ENCODE measurements around the gene ANGEL1.

ANGEL1 gene

DNA sequence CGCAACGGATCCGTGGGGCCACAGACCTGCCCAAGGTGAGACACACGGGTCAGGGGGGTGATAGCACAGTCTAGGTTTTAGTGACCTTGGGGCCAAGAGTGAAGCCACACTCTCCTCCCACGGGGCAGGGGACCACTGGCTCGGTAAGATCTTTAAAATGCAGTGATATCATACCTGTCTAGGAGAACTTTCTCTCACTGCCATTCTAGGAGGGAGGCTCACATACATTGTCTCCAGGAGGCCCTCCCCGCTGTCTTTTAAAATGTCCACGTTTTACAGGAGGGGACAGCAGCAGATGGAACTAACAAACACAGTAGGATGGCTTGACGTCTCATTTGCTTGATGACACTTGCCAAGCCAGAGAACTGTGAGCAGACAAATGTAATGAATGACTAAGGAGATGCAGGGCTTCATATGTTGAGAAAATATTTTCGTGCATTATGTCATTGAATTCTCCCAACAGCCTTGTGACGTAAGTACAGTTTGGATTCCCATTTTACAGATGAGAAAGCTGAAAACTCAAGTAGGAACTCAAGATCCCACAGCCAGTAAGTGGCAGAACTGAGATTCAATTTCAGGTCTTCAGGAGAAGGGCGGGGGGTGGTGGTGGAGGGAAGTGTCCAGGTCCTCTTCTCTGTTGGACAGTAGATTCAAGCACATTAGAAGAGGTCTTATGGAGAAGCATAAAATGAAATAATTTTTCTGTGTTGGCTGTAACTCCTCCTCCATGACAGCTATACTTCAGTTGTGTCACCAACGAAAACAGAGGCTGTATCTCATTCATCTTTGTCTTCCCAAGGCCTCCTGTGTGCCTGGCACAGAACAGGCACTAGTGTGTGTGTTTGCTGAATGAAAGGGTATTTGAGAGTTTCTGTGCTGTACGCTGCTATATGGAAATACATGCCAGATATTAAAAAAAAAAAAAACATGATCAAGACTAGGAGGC lies 49.3 kb downstream of the ANGEL1 start:
- DNase-seq, result no peak

DNA sequence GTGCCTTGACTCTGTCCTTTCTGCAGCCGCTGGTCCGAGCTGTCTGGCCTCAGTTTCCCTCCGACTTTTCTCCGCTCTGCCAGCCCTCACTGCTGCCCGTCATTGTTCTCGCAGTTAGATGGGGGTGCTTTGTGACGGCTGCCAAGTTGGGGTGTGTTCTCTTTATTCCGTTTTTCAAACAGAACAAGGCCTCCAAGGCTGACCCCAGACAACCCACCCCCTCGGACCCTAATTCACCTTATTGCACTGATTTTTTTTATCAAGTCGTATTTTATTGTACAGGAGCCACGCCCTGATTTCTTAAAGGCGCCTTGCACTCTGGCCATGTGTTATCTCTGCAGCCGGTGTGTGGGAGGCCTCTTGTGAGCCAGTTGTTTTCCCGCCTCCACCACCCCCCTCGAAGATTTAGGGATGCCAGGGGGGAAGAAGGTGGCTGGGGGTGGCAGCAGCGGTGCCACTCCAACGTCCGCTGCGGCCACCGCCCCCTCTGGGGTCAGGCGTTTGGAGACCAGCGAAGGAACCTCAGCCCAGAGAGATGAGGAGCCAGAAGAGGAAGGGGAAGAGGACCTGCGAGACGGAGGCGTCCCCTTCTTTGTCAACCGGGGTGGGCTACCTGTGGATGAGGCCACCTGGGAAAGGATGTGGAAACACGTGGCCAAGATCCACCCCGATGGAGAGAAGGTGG lies 50.1 kb downstream of the ANGEL1 start:
- no peak for DNase-seq

DNA sequence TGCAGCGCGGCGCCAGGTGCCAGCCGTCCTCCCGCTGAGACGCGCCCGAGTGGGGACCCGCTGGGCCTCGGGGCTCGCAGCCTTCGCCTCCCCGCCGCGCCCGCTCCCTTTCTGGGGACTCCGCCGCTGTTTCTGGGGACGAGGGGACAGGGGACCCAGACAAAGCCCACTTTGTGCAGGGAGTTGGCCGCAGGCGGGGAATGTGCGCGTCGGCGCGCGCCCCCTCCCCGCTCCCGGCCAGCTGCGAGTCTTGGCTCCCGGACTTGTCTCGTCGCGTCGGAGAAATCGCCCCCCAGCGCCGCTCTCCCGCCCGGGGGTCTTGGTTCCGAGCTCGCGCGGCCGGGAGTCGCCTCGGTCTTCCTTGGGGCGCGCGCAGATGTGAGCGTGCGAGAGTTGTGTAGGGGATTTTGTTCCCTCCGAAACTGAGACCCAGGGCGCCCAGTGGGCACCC lies 50.7 kb downstream of the ANGEL1 start:
- no peak for DNase-seq

DNA sequence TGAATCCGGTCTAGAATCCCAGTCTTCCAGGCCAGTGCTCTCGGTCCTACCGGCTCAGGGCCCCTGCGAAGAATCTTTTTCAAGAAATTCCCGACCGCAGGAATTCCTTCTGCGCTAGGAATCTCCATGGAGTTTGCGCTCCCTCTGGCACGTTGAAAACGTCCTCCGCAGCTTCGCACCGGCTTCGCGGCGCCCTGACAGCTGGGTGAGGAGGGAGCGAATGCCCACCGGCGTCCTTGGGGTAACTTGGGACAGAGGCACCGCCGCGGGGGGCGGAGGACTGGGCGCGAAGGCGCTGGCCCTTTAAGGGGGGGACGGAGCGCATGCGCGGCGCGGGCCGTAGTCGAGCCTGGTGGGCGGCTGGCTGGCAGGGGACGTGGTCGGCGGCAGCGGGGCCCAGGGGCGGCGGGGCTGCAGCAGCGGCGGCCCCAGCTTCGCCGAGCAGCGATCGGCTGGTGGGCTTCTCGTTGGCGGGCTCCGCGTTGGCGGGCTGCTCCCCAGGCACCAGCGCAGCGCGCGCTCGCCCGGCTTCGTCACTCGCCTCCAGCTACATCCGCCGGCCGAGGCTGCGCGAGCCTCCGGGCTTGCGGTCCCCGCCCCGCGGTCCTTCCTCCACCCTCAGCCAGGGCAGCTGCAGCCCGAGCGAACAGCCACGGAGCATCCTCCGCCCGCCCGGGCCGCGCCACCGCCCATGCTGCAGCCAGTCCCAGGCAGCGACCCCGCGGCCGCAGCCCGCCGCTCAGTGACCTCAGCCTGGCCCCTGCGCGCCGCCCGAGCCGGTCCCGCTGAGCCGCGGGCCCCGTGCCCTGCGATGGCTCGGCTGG lies 51.3 kb downstream of the ANGEL1 start, which contains the start of gene VASH1:
TSS of gene VASH1 (plus strand) at position 333 of the 824 bp plus-strand sequence. CDS start 1,354 bp downstream, outside the sequence.
- DNase-seq, result peak; percentile 77

DNA sequence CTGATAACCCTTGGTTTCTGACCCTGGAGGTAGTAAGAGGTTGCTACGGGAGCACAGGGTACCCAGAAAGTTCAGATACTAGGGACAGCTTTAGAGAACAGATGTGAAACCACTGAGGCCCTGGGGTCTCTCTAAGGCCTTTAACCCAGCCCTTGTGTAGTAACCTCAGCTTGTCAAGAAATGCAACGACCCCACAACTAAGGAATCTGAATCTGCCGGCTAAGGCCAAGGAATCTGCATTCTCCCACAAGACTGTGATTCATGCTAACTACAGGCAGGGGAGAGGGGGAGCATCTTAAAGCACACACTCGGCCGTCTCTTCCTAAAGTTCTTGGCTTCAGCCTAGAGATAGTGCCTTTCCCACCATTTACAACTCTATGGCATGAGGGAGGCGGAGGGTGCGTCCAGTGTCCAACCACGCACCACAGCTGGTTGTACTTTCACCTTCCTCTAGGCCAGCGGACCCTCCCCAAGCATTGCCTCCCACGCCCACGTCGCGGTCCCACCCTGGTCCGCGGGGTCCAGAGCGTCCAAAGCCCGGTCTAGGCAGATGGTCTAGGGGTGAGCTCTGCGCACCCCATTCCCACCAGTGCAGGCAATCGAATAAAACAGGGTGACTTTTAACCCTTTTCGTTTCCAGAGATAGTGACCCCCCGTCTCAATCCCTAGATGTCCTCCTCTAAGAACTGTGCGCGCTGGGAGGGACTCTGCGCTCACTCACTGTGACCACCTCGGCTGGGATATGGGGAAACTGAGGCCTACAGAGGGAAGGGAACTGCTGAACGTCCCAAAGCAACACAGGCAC lies 52.1 kb downstream of the ANGEL1 start:
- DNase-seq, result no peak

DNA sequence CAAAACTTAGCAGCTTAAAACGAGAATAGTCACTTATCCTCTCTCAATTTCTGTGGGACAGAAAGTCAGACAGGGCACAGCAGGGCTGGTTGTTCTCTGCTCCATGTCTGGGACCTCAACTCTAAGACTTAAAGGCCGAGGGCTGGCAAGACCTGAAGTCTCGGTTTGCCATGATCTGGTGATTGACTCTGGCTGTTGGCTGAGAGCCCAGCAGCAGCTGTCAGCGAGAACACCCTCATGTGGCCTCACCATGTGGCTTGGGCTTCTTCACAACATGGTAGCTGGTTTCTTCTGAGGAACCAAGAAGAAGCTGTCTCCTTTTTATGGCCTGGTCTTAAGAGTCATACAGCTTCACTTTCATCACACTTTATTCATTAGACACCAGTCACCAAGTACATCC lies 53.1 kb downstream of the ANGEL1 start:
- no peak for DNase-seq

DNA sequence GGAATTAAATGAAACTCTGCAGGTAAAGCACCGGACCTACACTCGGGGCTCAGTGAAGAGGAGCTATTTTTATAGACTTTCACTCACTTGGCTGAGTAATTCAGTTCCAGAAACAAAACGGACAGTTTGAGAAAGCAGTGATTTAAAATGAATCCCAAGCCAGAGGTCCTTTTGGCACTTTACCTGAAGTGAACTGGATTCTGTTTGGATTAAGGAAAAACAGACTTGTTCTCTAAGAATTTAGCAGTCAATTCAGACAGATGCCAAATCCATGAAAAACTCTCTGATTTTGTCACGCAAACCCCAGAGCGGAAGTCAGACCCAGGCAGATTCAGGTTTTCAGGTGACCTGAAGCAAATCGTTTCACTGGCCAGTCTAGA lies 56.3 kb downstream of the ANGEL1 start:
- no peak for DNase-seq

DNA sequence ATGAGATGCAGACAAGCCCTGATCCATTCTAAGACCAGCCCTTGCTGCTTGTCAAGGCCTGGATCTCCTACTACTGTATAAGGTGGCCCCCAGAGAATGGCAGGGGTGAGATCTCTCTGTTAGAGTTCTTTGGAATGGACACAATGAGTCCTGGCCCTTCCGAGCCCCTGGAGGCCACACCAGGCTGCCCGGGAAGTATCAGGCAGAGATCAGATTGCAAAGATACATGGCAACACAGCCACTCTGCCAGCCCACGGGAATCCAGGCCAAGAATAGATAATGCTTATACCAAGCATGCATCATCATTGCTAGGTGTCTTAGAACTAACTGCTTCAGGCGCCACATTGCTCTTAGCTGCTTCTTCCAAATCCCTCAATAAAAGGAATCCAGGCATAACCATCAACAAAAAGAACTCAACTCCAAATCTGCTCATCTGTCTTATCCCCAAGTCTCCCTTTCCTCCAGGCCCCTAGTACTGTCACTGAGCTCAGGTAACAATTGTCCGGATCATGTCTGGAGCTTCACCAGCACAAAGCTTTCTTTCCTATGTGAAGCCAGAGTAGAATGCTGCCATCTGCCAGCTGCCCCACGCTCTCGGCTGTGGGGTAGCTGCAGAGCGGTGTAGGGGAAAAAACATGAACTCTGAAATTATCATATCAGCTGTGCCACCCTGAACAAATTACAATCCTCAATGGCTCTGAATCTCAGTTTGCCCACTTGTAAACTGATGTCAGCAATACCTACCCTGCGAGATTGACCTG lies 56.9 kb downstream of the ANGEL1 start:
- no peak for DNase-seq

DNA sequence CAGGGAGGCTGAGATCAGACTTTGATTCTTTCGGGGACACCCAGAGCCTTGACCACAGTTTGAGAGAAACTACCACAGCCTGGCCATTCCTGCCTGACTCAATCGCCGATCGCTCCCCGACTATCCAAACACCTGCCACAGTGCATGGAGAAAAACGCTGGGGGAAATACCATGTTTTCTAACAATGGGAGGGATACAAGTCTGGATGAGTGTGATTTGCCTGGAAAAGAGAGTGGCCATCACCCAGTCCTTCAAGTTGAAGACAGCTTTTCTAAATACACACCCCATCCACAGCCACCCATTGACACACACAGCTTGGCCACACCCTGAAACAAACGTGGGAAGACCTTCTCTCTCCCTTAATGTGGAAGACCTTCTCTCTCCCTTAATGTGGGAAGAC lies 58.1 kb downstream of the ANGEL1 start:
- DNase-seq, result no peak

DNA sequence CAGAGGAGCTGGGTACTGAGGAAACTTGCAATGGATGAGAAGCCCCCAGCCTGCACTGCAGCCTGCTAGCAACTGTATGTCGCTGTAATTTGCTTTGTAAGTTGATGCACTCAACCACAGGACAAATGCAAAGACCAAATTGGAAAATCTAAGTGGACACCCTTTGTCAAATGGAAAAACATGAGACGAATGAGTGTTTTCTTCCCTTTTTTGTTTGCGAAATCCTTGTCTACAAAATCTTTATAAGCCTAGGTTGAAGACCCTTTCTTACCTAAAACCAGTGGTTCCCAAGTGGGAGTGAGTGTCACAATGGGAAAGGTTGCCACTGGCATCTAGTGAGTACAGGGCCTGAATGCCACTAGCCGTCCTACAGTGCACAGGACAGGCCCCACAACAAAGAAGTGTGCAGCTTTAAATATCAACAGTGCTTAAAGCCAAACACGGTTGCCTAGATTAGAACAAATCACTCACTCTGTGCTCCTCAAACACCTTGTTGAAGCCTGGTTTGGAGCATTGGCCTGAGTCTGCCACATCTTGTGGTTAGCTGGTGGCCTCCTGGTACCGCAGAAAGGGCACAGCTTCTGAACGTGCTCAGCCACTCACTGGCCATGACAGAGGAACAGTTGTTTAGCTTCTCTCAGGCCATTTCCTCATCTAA lies 59.0 kb downstream of the ANGEL1 start:
- DNase-seq, result no peak

DNA sequence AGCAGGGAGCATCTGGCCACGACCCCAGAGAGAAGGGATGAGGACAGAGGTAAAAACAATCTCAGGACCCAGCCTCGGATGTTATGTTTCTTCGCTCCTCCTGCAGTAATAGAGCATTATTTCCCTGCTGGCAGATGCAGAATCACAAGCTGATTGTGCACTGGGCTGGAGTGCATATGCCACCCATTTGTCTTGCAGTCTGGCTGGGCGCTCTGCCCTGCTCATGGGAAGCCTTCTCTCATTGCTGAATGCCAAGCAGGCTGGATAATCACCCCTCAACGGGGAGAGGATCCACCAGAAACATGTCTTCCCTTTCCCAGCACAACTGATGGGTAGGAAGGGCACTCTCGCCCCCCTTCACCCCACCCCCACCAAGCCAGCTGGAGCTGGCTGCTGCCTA lies 59.9 kb downstream of the ANGEL1 start:
- DNase-seq, result no peak

DNA sequence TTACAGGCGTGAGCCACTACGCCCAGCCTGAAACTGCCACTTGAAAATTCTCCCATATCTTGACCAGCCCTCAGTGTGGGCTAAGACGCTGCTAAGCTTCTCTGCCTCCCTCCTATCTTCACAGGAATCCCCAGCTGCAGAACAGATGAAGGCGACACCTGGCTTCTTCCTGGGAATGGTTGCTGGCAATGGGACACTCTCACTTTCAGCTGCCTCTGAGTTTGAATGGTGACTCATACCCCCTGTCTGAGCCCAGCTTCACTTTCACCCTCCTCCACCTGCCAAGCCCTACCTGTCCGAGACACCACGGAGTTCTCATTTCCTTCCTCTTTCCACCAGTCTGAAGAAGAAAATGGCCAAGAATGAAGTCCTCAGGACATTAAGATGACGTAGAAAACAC lies 69.7 kb downstream of the ANGEL1 start:
- no peak for DNase-seq

DNA sequence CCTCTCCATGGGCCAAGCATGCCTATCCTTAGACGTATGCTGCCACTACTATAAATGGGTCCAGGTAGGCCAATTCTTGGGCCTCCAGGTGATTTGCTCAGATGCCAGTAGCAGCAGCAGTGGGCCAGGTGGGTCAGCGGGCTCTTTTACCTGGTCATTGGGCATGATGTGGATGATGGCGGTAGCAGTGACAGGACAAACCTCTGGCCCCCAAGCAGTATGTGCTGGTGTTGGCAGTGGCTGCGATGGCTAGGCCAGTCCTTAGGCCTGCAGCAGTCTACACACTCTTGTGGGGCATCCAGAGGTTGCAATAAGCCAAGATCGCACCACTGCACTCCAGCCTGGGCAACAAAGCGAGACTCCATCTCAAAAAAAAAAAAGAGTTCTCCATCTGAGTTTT lies 70.5 kb downstream of the ANGEL1 start:
- DNase-seq, result no peak

DNA sequence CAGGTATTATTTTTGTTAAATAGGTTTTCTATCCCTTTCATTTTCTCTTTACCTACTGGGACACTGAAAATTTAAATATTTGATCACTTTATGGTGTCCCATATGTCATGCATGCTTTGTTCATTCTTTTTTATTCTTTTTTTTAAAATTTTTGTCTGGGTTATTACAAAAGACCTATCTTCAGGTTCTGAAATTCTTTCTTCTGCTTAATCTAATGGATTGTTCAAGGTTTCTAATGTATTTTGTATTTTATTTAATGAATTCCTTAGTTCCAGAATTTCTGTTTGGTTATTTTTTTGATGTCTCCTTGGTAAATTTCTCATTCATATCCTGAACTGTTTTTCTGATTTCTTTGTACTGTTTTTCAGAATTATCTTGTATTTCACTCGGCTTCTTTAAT lies 71.6 kb downstream of the ANGEL1 start:
- no peak for DNase-seq

All from stimulated activated CD8-positive, alpha-beta memory T cell treated with anti-CD3 and anti-CD28 coated beads, Interleukin-4, amount 100 ng/mL, for 48 hours (primary cell).